C4-2B (cell line): ENCODE results near the gene CMTM8.

ENCODE experiments used
- ZFX ChIP-seq: fragments of 450-650 bp; IDR thresholded peaks from 2 replicates; pipeline ENCODE4 v1.6.1; 2017
- TF ChIP-seq, protein P1 (sequence below): fragments of 450-650 bp; conservative IDR thresholded peaks from 2 replicates; pipeline ENCODE4 v1.5.1; 2017; ENCODE audit warnings: mild to moderate bottlenecking

- TF ChIP-seq, protein P1, sequence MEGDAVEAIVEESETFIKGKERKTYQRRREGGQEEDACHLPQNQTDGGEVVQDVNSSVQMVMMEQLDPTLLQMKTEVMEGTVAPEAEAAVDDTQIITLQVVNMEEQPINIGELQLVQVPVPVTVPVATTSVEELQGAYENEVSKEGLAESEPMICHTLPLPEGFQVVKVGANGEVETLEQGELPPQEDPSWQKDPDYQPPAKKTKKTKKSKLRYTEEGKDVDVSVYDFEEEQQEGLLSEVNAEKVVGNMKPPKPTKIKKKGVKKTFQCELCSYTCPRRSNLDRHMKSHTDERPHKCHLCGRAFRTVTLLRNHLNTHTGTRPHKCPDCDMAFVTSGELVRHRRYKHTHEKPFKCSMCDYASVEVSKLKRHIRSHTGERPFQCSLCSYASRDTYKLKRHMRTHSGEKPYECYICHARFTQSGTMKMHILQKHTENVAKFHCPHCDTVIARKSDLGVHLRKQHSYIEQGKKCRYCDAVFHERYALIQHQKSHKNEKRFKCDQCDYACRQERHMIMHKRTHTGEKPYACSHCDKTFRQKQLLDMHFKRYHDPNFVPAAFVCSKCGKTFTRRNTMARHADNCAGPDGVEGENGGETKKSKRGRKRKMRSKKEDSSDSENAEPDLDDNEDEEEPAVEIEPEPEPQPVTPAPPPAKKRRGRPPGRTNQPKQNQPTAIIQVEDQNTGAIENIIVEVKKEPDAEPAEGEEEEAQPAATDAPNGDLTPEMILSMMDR, result no peak
- TF ChIP-seq ZFX, result no peak
Observed at GRCh38 chr3:32349184-32349583, 110.7 kb downstream of the CMTM8 start.
